Mucosa of descending colon (tissue), 3 donors: ENCODE data around the gene SOX5. TPM values are rescaled to one million over a fixed set of nuclear protein-coding genes. Genes with fewer than 3 reads are reported as not detected.

Experiments used
- ATAC-seq: fragments of 200-7000 bp; cut with Tn5 transposase; one replicate; pipeline ENCODE4 v1.9.1; 2020; ENCODE audit warnings: mild to moderate bottlenecking, moderate library complexity
- DNase-seq, 3 donors: peaks; one replicate each; pipeline ENCODE4 v3.0.0-alpha.2; 2020
- H3K36me3 ChIP-seq: fragments of 200-600 bp; one replicate; pipeline ENCODE4 v1.8.0; 2021; ENCODE audit warnings: low read depth, mild to moderate bottlenecking
- H3K4me1 ChIP-seq: fragments of 200-600 bp; one replicate; pipeline ENCODE4 v1.8.0; 2021; ENCODE audit warnings: low read depth, mild to moderate bottlenecking
- H3K4me3 ChIP-seq: fragments of 200-600 bp; one replicate; pipeline ENCODE4 v1.8.0; 2021; ENCODE audit warnings: mild to moderate bottlenecking
- H3K9me3 ChIP-seq: fragments of 200-600 bp; one replicate; pipeline ENCODE4 v1.8.0; 2021; ENCODE audit warnings: mild to moderate bottlenecking
- CTCF ChIP-seq: fragments of 200-600 bp; IDR thresholded peaks from one replicate; pipeline ENCODE4 v1.8.0; 2022; ENCODE audit warnings: antibody characterized with exemption, mild to moderate bottlenecking
- intact Hi-C, 2 donors: fragments of 100-400 bp; cut with DNase I in 1 of 2; cut with micrococcal nuclease in 1 of 2; formaldehyde crosslinking; loops; one replicate each; pipeline versions ENCODE4 v1.11.0 to v1.11.1; 2022; cut with DNase I, micrococcal nuclease
- total RNA-seq, 3 donors: library from RNA; stranded (reverse); fragmentation: NEBNext Ultra II Directional in 2 of 3; extraction: Animal tissue kit (Norgen Biotek cat#: 25700) in 2 of 3; gene quantifications; one replicate each; pipeline versions ENCODE4 v1.2.1 to v1.2.4, GENCODE V29; 2021 to 2023
- donor health status: DM: no; HTN: no; CAD: no; lungs with moderate emphysema.
- donor health status: DM: no; HTN: no; CAD: no.
- donor health status: DM: no; HTN: yes; CAD: no.

Gene SOX5
- total RNA-seq, 3 donors from 2014 or later, result 2.8 to 13.0 (median 3.3) TPM

DNA sequence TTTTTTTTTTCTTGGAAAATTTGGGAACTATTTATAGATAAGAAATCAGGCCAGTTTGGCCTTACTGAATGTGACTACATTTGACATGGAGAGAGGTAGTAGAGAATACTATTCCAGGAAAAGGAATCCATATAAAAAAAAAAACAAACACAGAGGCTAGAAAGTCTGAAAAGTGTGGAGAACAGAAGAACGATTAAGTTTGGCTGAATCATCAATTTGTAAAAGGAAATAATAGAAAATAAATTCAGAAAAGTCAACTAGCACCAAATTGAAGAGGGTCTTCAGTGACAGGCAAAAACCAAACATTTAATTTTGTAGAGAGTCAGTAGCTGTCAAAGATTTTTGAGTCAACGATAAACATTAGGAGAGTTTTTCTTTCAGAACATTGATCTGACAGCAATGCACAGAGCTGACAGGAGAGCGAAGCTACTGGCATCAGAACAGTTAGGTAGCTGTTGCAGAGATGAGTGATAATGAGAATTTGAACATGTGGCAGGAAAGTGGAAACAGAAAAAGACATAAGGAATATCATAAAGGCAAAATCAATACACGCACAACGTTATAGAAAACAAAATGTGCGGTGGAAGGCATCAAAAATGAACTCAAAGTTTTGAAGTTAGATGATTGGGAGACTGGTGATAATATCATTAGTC, 241.2 kb downstream of the SOX5 start:
- Histone ChIP-seq H3K9me3 (no peaks in the 10 kb centered on the region), H3K36me3 (no peaks in the 10 kb centered on the region), H3K4me1 (no peaks in the 10 kb centered on the region), H3K4me3 (no peak overlapping the region)
- no peak for TF ChIP-seq CTCF
- no peak for DNase-seq
- intact Hi-C loops, result no loop called here
- no peak for ATAC-seq

GRCh38 chr12:23707270-23707669, 242.2 kb downstream of the SOX5 start:
- Histone ChIP-seq H3K4me3 (no peak overlapping the region), H3K4me1 (no peaks in the 10 kb centered on the region), H3K36me3 (no peaks in the 10 kb centered on the region), H3K9me3 (no peaks in the 10 kb centered on the region)
- TF ChIP-seq CTCF, result no peak
- no peak for DNase-seq
- no peak for ATAC-seq
- intact Hi-C loops, result no loop called here

DNA sequence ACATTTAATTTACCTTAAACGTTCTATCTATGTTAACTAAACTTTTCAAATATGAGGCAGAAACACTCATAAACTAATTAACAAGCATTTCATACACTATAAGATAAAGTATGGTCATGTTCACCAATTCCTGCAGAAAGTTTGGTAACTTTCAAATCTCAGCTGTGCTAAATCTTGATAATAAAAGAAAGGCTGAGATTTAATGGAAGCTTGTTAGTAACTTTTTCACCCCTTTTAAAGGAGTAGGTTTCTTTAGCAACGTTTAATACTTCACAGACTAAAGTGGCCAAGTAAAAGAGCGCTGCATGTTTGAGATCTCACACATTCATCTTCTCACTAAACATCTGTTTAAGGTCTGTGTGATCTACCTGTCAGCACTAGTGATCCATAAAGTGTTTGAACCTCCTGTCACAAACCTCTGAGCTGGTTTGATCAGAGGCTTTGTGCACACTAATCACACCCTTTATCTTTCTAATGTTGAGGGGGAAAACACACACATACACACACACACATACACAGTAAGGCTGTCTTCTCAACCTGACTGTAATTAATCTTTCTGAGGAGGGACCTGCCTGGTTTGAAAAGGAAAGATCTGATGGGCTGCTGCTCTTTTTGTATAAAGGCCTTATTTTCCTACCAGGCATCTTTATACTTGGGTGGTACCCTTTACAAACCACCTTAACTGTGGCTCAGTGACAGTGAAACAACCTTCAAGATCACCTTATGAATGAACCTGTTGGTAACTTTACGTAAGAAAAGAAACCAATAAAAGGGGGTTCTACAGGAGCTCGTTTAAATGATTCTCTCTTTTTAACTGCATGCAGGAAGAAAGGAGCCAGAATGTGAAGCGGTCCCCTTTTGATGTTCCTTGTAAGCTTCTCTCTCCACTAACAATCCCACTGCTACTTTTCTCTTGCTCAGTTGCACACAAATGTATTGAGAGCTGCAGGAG, 244.2 kb downstream of the SOX5 start:
- TF ChIP-seq CTCF, result no peak
- Histone ChIP-seq H3K4me3 (no peak overlapping the region), H3K9me3 (no peaks in the 10 kb centered on the region), H3K4me1 (no peaks in the 10 kb centered on the region), H3K36me3 (no peaks in the 10 kb centered on the region)
- intact Hi-C loops, result no loop called here
- ATAC-seq (no peak), DNase-seq (no peak)

DNA sequence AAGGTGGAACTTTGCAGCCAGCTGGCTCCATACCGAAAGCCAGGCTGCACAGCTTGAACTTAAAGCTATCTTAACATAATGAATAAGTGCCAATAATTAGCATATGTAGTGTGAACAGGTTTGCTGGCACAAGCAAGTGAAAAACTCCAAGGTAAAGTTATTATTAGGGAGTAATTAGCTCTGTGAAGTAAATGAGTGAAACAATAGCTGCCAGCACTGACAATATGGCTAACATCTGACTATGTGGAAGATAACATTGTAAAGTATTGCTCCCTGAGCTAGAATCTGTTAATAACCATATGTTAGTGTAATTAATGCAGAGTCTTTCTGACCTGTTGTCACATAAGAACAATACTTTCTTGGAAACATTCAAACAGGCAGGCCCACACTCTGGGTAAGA, 246.4 kb downstream of the SOX5 start:
- no peak for TF ChIP-seq CTCF
- H3K9me3 ChIP-seq, result no peaks in the 10 kb centered on the region
- intact Hi-C loops, result no loop called here
- no peaks in the 10 kb centered on the region for H3K36me3 ChIP-seq
- no peak overlapping the region for H3K4me3 ChIP-seq
- H3K4me1 ChIP-seq, result no peaks in the 10 kb centered on the region
- DNase-seq, result no peak
- no peak for ATAC-seq

DNA sequence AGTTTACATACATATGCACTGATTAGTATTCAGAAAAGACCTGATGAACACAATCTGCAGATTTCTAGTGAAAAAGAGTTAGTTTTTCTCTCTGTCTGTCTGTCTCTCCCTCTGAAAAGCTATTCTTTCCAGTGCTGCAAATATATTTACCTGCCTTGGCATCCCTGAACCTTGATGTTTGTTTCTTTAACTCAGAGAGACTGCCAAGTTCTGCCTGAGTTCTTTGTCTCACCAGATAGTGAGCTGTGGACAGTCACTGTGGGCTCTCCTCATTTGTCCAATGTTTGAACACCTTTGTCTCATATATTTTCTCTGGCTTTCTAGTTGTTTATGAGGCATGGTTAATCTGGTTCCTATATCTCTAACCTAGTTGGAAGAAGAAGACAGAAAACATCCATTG, 250.4 kb downstream of the SOX5 start:
- no peak for TF ChIP-seq CTCF
- intact Hi-C loops, result no loop called here
- Histone ChIP-seq H3K4me1 (no peaks in the 10 kb centered on the region), H3K4me3 (no peak overlapping the region), H3K9me3 (no peaks in the 10 kb centered on the region), H3K36me3 (no peaks in the 10 kb centered on the region)
- DNase-seq, result no peak
- no peak for ATAC-seq
